Ovary (tissue), 3 donors: Measurements from ENCODE around the gene DDN.

Experiments
- CTCF ChIP-seq, 3 donors: fragments of 450-650 bp in 2 of 3; fragments of 200-600 bp in 1 of 3; IDR thresholded peaks; one replicate each; pipeline versions ENCODE4 v1.5.1 to v1.8.0; 2016 to 2022; ENCODE audit warnings: antibody characterized with exemption in 3 of 3, mild to moderate bottlenecking in 1 of 3
- EP300 ChIP-seq: sonication (generic); formaldehyde crosslinking; IDR thresholded peaks from one replicate; pipeline ENCODE4 v1.6.1; 2017; ENCODE audit warnings: antibody characterized with exemption
- donor health status: DM: no; HTN: no; CAD: no.

GRCh38 chr12:48966177-48966895 lies 32.8 kb downstream of the DDN start:
- TF ChIP-seq CTCF (IDR thresholded peaks at IDR 0.05) = no peak
- TF ChIP-seq EP300 = no peak
